Measurements from ENCODE around the gene NPSR1. TPM values are rescaled to one million over a fixed set of nuclear protein-coding genes. Genes with fewer than 3 reads are reported as not detected.

Gene NPSR1
- total and polyA plus RNA-seq, 9 of the 15 experiments (the other 6 are each of a cell fraction or from before 2014, with no cell fraction given): not detected

- TF ChIP-seq CTCF (IDR thresholded peaks at IDR 0.05 in 2 of 3, conservative IDR thresholded peaks at IDR 0.05 in 1 of 3; ENCODE audit: insufficient read depth in 2 of 3, low read depth in 1 of 3, low read length in 3 of 3) (no peak), EHMT2 (IDR thresholded peaks at IDR 0.05) (peak; percentile 88), ZFPM2 (CRISPR knock-in tag; IDR thresholded peaks at IDR 0.05) (no peak), FOXP1 (CRISPR knock-in tag; IDR thresholded peaks at IDR 0.05) (no peak), AFF4 (CRISPR knock-in tag; IDR thresholded peaks at IDR 0.05) (no peak), MIER1 (IDR thresholded peaks at IDR 0.05; ENCODE audit: low read depth) (peak; percentile 63; the same call in 1 of the 2 replicates), FOXJ3 (CRISPR knock-in tag; IDR thresholded peaks at IDR 0.05) (no peak), ZNF316 (IDR thresholded peaks at IDR 0.05) (no peak), ASH1L (IDR thresholded peaks at IDR 0.05; ENCODE audit: borderline replicate concordance, low read depth, partially characterized antibody) (no peak), GATAD2B (IDR thresholded peaks at IDR 0.05; ENCODE audit: borderline replicate concordance) (no peak)
Measured at GRCh38 chr7:34849163-34849960, 191.3 kb downstream of the NPSR1 start (continued).

Measured in K562 (cell line).